H54 (cell line): ENCODE measurements around the gene ABTB2.

Experiments
- DNase-seq: peaks from one replicate; pipeline ENCODE4 v3.0.0; 2011; ENCODE audit warnings: low spot score, mixed read lengths; ENCODE audit not compliant: insufficient read length
- FAIRE-seq: peaks from 3 replicates; lab custom pipeline; 2011; peaks lifted over from hg19 to GRCh38; lab: Jason Lieb, UNC
- POLR2A ChIP-seq: IDR thresholded peaks from 2 replicates; pipeline ENCODE4 v1.6.1; 2011; ENCODE audit warnings: low read depth, mild to moderate bottlenecking, low read length

The ABTB2 gene

DNA sequence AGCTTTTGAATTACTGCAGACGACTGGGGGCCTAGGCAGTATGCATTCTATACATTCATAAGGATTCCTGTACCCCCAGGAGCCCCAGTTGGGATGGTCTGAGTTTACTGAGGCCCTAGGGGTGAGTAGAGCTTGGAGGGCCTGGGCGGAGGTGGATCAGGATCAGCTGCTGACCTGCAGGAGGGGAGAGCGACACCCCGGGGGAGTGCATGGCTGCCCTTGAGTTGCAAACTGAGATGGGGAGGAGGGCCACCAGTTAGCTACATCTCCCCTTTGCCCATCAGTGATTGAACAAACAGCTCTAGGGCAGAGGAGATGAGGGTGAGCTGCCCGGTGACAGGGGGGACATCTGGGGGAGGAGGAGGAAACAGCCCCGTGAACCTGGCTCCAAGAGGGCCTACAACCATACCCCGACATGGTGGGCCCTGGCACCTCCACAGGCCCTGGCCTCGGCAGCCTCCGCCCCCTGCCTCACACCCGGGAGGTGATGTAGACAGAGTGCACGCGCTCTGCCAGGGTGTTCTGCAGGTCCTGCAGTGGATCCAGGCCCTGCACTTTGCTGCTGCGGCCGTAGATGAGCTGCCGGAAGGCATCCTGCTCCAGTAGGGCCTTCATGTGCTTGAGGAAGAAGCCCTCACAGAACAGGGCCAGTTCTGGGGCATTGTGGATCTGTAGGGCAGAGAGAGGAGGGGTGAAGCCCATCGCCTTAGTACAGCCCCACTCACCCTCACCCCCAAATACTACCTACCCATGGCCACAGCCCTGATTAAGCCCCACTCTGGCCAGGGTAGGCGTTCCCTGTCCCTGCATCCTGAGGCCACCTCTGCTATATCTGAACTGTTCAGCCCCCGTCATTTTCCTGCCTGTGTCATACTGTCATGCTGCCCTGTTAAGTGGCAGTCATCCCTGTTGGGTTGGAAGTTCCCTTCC is 205.6 kb downstream of the ABTB2 start:
- DNase-seq, result no peak
- TF ChIP-seq POLR2A, result no peak
- FAIRE-seq, result no peak

DNA sequence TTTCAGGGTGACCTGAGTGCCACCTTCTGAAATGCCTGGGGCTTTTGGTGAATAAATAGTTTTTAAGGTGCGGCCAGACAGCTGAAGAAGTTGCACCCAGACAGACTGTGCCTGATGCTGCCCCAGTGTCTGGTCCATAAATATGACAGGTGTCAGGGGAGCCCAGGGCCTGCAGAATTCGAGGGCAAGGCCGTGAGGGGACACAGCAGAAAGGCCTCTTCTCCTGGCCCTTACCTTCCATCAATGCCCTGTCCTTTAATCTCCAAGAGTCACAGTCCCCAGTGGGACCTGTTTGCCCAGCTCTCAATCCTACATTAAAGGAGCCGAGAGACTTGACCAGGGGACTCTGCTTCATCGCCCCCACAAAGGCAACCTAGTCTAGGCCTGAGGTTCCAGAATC is 206.6 kb downstream of the ABTB2 start:
- DNase-seq (no peak), FAIRE-seq (no peak)
- no peak for TF ChIP-seq POLR2A

DNA sequence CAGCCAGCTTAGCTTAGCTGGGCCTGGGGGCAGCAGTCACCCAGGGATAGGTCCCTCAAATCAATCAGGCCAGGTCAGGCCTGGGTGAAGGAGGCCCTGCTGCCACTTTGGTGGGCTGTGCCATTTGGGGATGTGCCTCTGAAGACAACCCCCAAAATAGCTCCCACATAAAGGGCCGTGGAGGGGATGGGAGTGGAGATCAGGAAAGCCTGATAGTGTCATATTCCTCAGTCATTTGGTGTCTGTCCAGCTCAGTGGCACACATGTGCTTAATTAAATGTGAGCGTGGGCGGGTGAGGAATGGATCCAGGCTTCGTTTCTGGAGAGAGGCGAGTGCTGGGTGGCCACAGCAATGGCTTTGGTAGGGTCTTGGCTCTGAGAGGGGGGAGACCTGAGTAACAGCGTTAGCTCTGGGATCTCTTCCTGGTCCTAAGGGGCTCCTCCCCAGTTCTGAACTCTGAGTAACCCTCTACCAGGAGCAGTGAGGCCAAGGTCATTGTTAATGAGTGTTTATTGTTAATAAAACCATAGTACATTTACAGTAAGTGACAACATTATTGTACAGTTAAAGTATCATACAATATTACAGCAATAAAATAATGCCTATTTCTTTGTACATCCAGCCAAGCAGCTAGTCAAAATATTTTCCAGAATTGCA is 207.2 kb downstream of the ABTB2 start:
- FAIRE-seq (no peak), DNase-seq (no peak)
- no peak for TF ChIP-seq POLR2A

DNA sequence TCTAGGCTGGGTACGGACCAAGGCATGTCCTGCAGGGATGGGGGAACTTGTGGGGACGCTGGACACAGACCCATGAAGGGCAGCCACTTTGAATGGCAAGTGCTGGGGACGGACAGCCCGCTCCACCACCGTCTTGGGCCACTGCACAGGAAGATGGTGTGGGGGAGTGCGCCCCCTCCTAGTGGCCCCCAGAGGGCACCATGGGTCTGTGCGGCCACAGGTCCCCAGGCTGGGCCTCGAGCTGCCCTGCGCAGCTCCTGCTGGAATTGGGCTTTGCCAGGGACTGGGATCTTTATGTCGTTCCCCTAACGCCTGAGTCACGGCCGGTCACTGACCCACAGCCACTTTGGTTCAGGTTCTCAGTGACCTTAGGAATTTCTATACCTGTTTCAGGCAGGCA is 208.0 kb downstream of the ABTB2 start:
- TF ChIP-seq POLR2A, result no peak
- FAIRE-seq, result no peak
- peak; percentile 36 for DNase-seq

DNA sequence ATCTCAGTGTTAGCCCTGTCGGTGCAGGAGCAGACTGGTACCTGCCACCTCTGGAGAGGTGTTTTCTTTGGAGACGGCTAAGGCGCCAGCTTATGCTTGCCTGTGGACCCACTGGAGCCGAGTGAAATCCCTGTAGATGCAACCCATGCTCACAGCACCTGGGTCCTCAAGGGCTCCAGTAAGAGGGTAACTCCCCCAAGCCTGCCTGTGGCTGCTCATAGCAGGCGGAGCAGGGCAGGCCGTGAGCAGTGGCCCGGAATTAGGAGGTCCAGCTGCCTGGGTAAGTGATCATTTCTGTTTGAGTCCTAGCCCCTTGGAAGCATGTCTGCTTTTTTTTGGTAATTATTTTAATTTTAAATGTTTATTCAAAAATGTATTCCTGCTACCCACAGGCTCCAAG is 208.5 kb downstream of the ABTB2 start:
- TF ChIP-seq POLR2A, result no peak
- FAIRE-seq, result no peak
- DNase-seq, result no peak

DNA sequence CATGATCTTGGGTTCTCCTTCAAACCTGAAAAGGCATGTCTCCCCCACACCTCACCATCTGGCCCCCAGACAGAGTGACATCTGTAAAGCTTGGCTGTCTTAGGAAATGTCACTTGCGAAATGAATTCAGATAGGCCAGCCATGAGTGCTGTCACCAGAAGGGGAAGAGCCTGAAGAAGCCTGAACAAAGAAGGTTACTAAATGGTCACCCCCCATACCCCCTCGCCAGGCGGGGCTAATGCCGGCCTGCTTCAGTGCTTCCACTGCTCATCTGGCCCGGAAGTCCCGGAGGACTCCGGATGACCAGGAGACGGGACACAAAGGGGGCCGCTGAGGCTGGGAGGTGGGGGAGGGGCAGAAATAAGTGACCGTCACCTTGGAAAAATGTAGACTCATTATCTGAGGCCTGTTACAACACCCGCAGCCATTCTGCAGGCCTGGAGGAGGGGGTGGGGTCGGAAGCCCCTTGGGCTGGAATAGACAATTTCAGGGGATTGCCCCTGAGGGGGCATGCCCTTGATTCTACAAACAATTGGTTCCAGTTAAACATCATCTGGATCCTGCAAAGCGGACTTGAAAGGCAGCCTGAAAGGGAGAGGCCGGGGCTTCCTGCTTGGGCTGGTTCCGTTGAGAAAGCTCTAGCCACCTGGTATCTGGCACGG is 209.2 kb downstream of the ABTB2 start:
- DNase-seq, result no peak
- no peak for FAIRE-seq

DNA sequence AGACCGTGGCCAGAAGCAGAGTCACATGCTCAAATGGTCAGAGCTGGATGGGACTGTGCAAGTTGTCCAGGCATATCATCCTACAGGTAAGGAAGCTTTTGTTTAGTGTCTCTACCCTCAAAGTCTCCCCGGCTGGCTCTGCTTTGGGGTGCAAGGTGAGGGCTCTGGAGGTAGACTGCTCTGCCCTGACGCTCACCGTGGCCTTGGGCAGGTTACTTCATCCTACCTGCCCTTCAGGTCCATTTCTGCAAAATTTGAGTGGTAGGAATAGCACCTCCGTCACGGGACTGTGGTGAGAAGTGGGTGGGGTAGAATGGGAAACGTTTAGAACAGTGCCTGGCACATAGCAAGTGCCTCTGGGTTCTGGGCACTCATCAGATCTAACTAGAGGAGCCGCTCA is 210.2 kb downstream of the ABTB2 start:
- TF ChIP-seq POLR2A, result no peak
- no peak for FAIRE-seq
- no peak for DNase-seq

More for the DNA sequence above, 209.2 kb downstream of the ABTB2 start:
- TF ChIP-seq POLR2A, result no peak

DNA sequence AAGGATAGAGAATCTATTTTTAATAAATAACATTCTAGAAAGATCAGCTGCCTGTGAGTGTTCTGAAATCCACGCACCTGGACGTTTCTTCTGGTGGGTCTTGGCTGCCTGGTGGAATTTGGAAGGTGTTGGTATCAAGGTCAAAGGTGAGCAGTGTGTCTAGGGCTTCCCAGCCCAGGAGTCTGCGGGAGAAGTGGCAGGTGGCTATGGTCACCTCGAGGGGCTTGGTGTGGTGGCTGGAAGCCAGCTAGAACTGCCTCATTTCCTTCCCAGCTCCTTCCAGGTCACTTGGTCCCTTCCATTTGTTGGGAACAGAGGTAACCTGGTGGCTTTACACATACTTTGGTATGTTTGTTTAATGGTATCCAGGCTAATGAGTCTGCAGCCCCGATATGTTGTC is 210.9 kb downstream of the ABTB2 start:
- TF ChIP-seq POLR2A, result no peak
- FAIRE-seq (no peak), DNase-seq (no peak)

DNA sequence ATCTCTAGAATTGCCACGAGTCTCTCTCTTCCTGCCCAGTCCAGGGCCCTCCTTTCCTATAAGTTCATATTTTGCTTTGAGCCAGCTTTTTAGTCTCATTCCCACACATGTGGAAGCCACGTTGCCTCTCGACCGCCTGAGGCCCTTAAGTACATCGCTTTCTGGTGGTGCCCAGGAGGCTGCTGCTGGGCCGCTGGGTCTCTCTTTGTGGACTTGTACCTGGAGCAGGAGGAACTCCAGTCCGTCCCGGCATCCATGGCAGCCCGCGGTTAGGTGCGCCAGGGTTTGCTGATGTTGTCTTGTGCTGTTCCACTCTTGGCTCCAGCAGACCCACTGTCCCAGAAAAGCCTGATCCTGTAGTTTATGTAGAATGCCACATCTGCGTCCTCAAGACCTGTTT is 211.4 kb downstream of the ABTB2 start:
- TF ChIP-seq POLR2A, result no peak
- FAIRE-seq (no peak), DNase-seq (no peak)

DNA sequence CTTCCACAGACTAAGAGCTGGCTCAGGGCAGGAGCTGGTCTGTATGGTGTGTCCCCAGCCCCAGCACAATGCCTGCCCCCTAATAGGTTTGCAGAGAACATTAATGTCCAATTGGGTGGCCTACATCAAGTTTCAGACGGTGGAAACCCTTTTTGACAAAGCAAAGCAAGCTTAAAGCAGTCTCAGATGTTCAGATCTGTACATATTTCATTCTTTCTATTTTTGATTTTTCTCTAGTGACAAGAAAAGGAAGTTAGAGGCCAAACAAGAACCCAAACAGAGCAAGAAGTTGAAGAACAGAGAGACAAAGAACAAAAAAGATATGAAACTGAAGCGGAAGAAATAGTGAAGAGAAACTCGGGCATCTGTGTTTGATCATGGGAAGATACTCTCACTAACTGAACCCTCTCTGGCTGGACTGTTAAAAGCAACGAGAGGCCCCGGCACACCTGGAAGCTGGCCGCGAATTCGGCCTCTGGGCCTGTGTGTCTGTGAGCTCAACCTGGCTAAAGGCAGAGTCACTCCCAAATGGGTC is 211.9 kb downstream of the ABTB2 start:
- DNase-seq, result no peak
- no peak for FAIRE-seq
- TF ChIP-seq POLR2A, result no peak

DNA sequence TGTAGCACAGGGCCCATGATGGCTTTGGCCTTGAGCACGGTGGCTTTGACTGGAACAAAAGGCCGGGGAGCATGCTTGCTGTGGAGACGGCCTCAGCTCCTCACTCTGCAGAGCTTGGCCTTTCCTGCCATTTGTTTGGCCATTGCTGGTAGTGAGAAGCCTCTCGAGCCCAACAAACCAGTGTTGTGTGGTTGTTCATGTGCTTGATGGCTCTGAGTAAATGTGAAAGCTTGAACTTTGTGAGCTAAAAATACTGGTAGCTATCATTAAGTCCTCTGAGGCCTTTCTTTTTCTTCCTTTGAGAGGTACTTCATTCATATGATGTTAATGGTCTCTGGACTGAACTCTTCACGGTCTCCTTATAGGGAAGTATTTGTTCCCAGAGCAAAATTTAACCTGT is 212.7 kb downstream of the ABTB2 start:
- FAIRE-seq, result no peak
- DNase-seq, result no peak
- TF ChIP-seq POLR2A, result no peak

DNA sequence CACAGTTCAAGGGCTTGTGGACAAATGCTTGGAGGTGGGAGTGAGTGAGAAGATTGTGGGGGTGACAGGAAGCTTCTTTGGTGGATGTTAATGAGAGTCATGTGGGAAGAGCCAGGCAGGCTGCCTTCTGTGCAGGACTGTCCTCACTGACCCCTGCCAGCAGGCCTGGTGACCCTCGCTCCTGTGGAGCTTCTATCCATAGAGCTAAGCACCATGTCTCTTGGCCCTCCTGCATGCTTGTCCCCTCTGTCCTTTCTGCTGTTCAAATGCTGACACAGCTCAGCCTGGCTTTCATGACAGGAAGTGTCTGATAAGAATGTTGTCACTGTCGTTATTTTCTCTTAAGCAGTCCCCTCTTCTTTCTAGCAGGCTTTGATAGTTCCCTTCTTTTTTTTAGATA is 214.8 kb downstream of the ABTB2 start:
- FAIRE-seq (no peak), DNase-seq (no peak)
- no peak for TF ChIP-seq POLR2A

DNA sequence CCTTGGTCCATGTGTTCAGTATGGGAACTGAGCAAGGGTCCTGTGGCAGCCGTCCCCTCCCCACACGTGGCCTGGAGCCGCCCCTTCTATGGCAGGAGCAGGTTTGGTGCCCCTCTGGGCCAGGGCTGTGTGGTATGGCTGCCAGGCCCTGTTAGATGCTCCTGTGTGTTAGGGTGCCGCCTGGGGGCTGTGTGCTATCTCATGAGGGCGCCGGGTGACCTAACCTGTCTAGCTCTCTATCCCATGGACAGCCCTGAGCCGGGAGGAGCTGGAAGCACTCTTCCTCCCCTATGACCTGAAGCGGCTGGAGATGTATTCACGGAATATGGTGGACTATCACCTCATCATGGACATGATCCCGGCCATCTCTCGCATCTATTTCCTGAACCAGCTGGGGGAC is 217.7 kb downstream of the ABTB2 start:
- no peak for FAIRE-seq
- no peak for DNase-seq
- TF ChIP-seq POLR2A, result no peak

DNA sequence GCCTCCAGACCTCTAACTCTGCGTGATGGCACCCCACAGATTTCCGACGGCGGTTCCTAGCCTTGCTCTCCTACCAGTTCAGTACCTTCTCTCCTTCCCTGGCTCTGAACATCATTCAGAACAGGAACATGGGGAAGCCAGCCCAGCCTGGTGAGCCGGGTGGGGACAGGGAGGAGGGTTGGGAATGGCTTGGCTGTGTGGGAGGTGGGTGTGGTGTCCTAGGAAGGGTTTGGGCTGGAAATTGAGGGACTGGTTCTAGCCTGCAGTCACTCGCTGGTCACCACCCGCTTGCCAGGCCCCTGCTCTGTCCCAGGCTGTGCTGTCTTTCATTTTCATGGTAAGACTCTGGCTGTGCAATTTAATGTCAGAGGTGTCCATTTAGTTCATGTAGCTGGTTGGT is 218.5 kb downstream of the ABTB2 start:
- no peak for TF ChIP-seq POLR2A
- DNase-seq, result no peak
- no peak for FAIRE-seq

DNA sequence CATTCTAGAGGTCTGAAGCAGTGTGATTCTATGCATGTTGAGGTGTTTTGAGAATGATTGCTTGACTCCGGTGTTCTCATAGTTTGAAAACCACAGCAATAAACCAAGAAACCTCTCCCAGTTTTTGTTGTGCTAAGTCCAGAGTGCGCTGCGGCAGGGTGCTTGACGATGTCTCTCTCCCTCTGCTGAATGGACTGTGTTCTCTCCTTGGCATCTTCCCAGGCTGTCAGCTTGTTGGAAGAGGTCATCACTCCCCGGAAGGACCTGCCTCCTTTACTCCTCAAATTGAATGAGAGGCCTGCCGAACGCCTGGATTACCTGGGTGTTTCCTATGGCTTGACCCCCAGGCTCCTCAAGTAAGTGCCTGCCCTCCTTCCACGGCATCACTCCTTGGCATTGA is 221.4 kb downstream of the ABTB2 start:
- no peak for TF ChIP-seq POLR2A
- DNase-seq (no peak), FAIRE-seq (no peak)
